ENCODE measurements around the gene HSPG2. TPM values are rescaled to one million over a fixed set of nuclear protein-coding genes. Genes with fewer than 3 reads are reported as not detected.

The HSPG2 gene
- total and polyA plus RNA-seq, 4 experiments from 2014 or later, result 1.2 TPM; not detected in 2

DNA sequence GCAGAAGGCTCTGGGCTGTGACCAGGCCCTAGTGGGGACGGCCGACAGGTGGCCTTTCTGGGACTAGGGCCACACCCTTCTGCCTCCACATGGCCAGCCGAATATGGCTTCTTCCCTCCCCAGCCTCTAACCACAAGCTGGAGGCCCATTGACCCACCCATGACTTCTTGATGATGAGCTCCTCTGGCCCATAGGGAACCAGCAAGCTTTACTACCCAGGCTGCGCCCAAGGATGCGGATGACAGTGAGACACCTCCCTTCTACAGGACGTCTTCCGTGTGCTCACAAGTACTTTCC, 84.0 kb downstream of the HSPG2 start:
- ChIA-PET POLR2A (ENCODE audit: partially characterized antibody) (no interaction called here), CTCF (ENCODE audit: partially characterized antibody) (interaction anchor here (1.0 kb wide), 1 partner anchor 26 kb away, joined by 3 read pairs; no protein-coding TSS in a partner anchor)
- H3K36me3 Mint-ChIP-seq, result no peaks in the 10 kb centered on the region
- Histone ChIP-seq H3K4me1 (ENCODE audit: insufficient read depth, low read length) (no peaks in the 10 kb centered on the region), H3K36me3 (ENCODE audit: insufficient read depth, low read length) (no peaks in the 10 kb centered on the region), H3K9me3 (ENCODE audit: control insufficient read depth in 1 of 2, low read length in 2 of 2) (no peaks in the 10 kb centered on the region), H3K27ac (ENCODE audit: low read depth, low read length) (no peak overlapping the region), H3K4me3 (ENCODE audit: low read length in 2 of 2) (no peak overlapping the region), H3K27me3 (ENCODE audit: insufficient read depth, low read length) (no peaks in the 10 kb centered on the region)
- H3K9me3 Mint-ChIP-seq, result no peaks in the 10 kb centered on the region
- DNase-seq, result no peak
- H3K4me3 Mint-ChIP-seq, result no peak overlapping the region
- H3K4me1 Mint-ChIP-seq, result peaks cover 0 to 2% (median 0%) of the 10 kb centered on the region in 4 donors
- intact Hi-C loops (cut with micrococcal nuclease), result no loop called here
- no peaks in the 10 kb centered on the region for H3K27me3 Mint-ChIP-seq
- H3K27ac Mint-ChIP-seq, result no peak overlapping the region

DNA sequence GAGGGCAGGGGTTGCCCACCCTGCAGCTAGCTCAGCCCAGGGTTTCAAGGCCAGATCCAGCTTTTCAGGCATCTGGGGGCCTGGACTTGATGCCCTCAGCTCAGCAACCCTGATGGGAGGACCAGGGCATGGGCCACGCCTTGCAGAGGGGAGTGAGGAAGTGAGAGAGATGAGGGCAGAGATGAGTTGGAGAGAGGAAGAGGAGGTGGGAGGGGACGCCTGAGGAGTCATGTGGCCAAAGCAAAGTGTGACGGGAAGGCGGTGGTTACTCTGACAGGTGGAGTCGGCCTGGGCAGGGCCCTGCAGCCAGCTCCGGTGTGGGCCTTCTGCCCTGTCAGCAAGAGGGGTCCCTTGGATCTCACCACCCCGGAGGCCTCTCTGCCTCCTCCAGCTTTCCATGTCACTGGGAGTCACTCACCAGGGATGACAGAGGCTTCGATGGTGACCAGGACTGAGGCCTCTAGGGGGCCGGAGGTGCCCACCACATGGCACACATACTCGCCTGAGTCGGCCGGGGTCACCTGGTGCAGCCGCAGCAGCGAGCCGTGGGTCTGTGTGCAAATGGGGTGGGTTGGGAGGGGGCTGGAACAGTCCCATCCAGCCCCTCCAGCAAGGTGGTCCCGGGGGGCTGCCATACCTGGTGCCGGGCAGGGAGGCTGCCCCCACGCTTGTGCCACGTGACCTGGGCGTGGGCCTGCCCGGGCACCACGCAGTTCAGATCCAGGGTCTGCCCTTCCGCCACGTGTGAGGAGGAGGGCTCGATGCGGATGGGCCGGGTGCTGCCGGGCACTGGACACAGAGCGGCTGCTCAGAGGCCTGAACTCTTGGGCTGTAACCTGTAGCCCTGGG, 84.6 kb downstream of the HSPG2 start:
- Histone ChIP-seq H3K27me3 (ENCODE audit: insufficient read depth, low read length) (no peaks in the 10 kb centered on the region), H3K4me3 (ENCODE audit: low read length in 2 of 2) (no peak overlapping the region), H3K27ac (ENCODE audit: low read depth, low read length) (no peak overlapping the region), H3K4me1 (ENCODE audit: insufficient read depth, low read length) (no peaks in the 10 kb centered on the region), H3K36me3 (ENCODE audit: insufficient read depth, low read length) (no peaks in the 10 kb centered on the region), H3K9me3 (ENCODE audit: control insufficient read depth in 1 of 2, low read length in 2 of 2) (no peaks in the 10 kb centered on the region)
- no peak for DNase-seq
- ChIA-PET CTCF (ENCODE audit: partially characterized antibody) (interaction anchor here (1.0 kb wide), 1 partner anchor 27 kb away, joined by 3 read pairs; no protein-coding TSS in a partner anchor), POLR2A (ENCODE audit: partially characterized antibody) (no interaction called here)
- Mint-ChIP-seq H3K27me3 (no peaks in the 10 kb centered on the region), H3K9me3 (no peaks in the 10 kb centered on the region), H3K36me3 (no peaks in the 10 kb centered on the region), H3K27ac (no peak overlapping the region), H3K4me3 (peak overlapping the region in 1 of 8 donors; percentile 31), H3K4me1 (peaks cover 0 to under 1% (median 0%) of the 10 kb centered on the region in 4 donors)
- intact Hi-C loops (cut with micrococcal nuclease), result no loop called here

DNA sequence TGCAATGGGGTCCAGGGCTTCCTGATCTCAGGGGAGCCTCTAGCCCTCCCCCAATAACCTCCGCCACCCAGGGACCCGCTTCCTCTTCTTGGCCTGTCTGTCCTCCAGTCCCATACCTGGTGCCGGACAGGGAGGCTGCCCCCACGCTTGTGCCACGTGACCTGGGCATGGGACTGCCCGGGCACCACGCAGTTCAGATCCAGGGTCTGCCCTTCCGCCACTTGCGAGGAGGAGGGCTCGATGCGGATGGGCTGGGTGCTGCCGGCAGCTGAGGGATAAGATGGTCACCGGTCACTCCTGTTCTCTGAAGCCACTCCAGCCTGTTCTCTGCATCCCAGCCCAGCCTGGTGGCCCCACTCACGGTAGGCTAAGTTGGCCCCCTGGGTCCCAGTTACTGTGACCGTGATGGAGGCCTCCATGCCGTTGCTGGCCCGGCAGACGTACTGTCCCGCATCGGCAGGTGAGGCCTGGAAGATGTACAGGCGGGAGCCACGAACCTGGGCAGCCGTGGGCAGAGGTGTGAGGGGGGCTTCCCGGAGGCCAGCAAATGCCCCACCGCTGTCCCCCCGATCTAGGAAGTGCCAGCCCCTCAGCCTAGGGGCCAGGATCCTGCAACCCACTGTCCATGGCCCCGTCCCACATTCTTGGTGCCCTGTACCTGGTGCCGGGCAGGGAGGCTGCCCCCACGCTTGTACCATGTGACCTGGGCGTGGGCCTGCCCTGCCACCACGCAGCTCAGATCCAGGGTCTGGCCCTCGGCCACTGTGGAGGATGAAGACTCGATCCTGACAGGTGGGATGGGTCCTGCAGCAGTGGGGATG, 85.5 kb downstream of the HSPG2 start:
- no peaks in the 10 kb centered on the region for H3K36me3 ChIP-seq (ENCODE audit: insufficient read depth, low read length)
- H3K27me3 Mint-ChIP-seq, result no peaks in the 10 kb centered on the region
- no peaks in the 10 kb centered on the region for H3K9me3 ChIP-seq (ENCODE audit: control insufficient read depth in 1 of 2, low read length in 2 of 2)
- intact Hi-C loops (cut with micrococcal nuclease), result no loop called here
- peak overlapping the region in 1 of 8 donors; percentile 31 for H3K4me3 Mint-ChIP-seq
- CTCF ChIA-PET (ENCODE audit: partially characterized antibody), result no interaction called here
- no peak overlapping the region for H3K27ac Mint-ChIP-seq
- no peak overlapping the region for H3K4me3 ChIP-seq (ENCODE audit: low read length in 2 of 2)
- DNase-seq, result no peak
- POLR2A ChIA-PET (ENCODE audit: partially characterized antibody), result no interaction called here
- H3K9me3 Mint-ChIP-seq, result no peaks in the 10 kb centered on the region
- no peaks in the 10 kb centered on the region for H3K4me1 ChIP-seq (ENCODE audit: insufficient read depth, low read length)
- no peaks in the 10 kb centered on the region for H3K27me3 ChIP-seq (ENCODE audit: insufficient read depth, low read length)
- H3K4me1 Mint-ChIP-seq, result no peaks in the 10 kb centered on the region
- no peaks in the 10 kb centered on the region for H3K36me3 Mint-ChIP-seq
- H3K27ac ChIP-seq (ENCODE audit: low read depth, low read length), result no peak overlapping the region

DNA sequence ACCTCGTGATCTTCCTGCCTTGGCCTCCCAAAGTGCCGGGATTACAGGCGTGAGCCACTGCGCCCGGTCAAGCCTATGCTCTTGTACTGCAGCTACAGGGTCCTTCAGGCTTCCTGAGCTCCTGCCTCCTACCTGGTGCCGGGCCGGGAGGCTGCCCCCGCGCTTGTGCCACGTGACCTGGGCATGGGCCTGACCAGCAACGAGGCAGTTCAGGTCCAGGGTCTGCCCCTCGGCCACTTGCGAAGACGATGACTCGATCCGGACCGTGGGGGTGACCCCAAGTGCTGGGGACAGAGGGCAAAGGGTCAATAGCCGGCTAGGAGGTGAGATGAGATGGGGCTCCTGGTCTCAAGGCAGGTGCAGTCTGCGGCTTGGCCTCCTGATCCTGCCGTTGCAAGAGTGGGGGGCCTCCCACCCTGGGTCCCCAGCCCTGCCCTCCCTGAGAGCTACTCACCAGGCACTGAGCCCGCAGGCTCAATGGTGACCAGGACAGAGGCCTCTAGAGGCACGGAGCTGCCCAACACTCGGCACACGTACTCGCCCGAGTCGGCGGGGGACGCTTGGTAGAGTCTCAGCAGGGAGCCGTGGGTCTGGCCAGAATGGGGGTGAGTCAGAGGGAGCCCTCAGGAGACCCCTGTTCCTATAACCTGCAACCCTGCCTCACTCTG, 87.1 kb downstream of the HSPG2 start:
- H3K27me3 Mint-ChIP-seq, result no peaks in the 10 kb centered on the region
- H3K4me1 Mint-ChIP-seq, result no peaks in the 10 kb centered on the region
- POLR2A ChIA-PET (ENCODE audit: partially characterized antibody), result no interaction called here

DNA sequence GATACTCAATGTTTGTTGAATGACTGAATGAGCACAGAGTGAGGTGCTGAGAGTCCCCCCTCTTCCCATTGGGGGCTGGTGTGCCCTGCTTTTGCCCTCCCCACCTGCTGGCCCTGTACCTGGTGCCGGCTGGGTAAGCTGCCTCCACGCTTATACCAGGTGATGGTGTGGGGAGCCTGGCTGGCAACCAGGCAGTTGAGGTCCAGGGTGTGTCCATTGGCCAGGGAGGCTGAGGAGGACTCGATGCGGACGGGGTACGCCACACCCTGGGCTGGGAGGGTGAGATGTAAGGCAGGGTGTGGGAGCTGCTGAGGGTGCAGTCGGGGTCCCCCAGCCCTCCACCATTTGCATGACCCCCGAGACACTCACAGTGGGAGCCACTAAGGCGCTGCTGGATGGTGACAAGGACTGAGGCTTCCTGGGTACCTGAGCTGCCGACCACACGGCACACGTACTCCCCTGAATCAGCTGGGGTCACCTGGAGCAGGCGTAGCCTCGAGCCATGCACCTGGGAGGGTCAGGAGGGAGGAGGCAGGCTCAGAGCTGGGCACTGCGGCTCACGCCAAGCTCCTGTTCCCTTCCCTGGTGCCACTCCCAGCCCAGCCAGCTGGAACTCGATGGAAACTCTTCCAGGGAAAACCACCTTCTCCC, 88.5 kb downstream of the HSPG2 start:
- Histone ChIP-seq H3K4me3 (ENCODE audit: low read length in 2 of 2) (no peak overlapping the region), H3K27ac (ENCODE audit: low read depth, low read length) (no peak overlapping the region), H3K27me3 (ENCODE audit: insufficient read depth, low read length) (no peaks in the 10 kb centered on the region), H3K4me1 (ENCODE audit: insufficient read depth, low read length) (no peaks in the 10 kb centered on the region), H3K9me3 (ENCODE audit: control insufficient read depth in 1 of 2, low read length in 2 of 2) (no peaks in the 10 kb centered on the region), H3K36me3 (ENCODE audit: insufficient read depth, low read length) (no peaks in the 10 kb centered on the region)
- CTCF ChIA-PET (ENCODE audit: partially characterized antibody), result no interaction called here
- Mint-ChIP-seq H3K4me3 (no peak overlapping the region), H3K27ac (no peak overlapping the region), H3K9me3 (no peaks in the 10 kb centered on the region), H3K36me3 (no peaks in the 10 kb centered on the region), H3K4me1 (no peaks in the 10 kb centered on the region), H3K27me3 (no peaks in the 10 kb centered on the region)
- intact Hi-C loops (cut with micrococcal nuclease), result no loop called here
- no peak for DNase-seq
- POLR2A ChIA-PET (ENCODE audit: partially characterized antibody), result no interaction called here

More for the DNA sequence above, 87.1 kb downstream of the HSPG2 start:
- H3K36me3 ChIP-seq (ENCODE audit: insufficient read depth, low read length), result no peaks in the 10 kb centered on the region
- no peaks in the 10 kb centered on the region for H3K9me3 ChIP-seq (ENCODE audit: control insufficient read depth in 1 of 2, low read length in 2 of 2)
- no peak for DNase-seq
- Mint-ChIP-seq H3K4me3 (no peak overlapping the region), H3K27ac (no peak overlapping the region), H3K36me3 (no peaks in the 10 kb centered on the region), H3K9me3 (no peaks in the 10 kb centered on the region)
- no peaks in the 10 kb centered on the region for H3K4me1 ChIP-seq (ENCODE audit: insufficient read depth, low read length)
- CTCF ChIA-PET (ENCODE audit: partially characterized antibody), result interaction anchor here (0.6 kb wide), 1 partner anchor 114 kb away, joined by 3 read pairs; no protein-coding TSS in a partner anchor
- no peaks in the 10 kb centered on the region for H3K27me3 ChIP-seq (ENCODE audit: insufficient read depth, low read length)
- intact Hi-C loops (cut with micrococcal nuclease), result no loop called here
- no peak overlapping the region for H3K4me3 ChIP-seq (ENCODE audit: low read length in 2 of 2)
- H3K27ac ChIP-seq (ENCODE audit: low read depth, low read length), result no peak overlapping the region

DNA sequence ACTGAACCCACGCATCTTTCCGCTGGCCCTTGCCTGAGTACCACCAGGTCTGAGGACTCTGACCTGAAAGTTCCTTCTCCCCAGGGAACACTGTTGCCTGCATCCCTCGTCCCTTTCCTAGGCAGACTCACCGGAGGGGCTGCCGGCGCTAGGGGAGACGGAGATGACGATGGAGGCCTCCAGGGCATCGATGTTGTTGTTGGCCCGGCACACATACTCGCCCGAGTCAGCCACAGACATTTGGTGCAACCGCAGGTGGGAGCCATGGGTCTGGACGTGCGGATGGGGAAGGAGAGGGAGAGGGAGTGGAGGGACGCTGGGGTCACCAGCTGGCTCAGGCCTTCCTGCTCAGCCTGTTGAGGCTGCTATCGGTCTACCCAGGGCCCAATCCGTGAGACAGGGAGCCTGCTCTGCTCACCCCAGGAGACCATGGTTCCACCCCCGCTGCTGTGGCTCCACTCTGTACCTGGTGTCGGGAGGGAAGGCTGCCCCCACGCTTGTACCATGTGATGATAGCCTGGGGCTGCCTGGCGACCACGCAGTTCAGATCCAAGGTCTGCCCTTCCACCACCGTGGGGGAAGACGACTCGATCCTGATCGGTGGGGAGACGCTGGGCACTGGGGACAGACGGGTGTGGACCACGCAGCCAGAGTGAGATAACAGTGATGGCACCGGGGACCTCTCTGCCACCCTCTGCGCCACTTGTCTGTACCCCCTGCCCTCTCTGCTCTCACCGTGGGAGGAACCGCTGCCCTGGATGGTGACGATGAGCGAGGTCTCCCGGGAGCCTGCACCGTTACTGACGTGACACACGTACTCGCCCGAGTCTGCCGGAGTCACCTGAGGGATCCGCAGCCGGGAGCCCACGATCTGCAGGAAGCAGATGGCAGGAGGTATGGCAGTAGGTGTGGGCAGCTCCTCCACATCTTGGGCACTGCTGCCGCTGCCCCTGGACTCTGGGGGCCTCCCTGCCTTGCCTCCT, 89.6 kb downstream of the HSPG2 start:
- Mint-ChIP-seq H3K36me3 (no peaks in the 10 kb centered on the region), H3K27ac (no peak overlapping the region), H3K27me3 (no peaks in the 10 kb centered on the region), H3K9me3 (no peaks in the 10 kb centered on the region), H3K4me3 (no peak overlapping the region), H3K4me1 (no peaks in the 10 kb centered on the region)
- no peaks in the 10 kb centered on the region for H3K4me1 ChIP-seq (ENCODE audit: insufficient read depth, low read length)
- ChIA-PET POLR2A (ENCODE audit: partially characterized antibody) (no interaction called here), CTCF (ENCODE audit: partially characterized antibody) (no interaction called here)
- H3K27me3 ChIP-seq (ENCODE audit: insufficient read depth, low read length), result no peaks in the 10 kb centered on the region
- DNase-seq, result no peak
- H3K27ac ChIP-seq (ENCODE audit: low read depth, low read length), result no peak overlapping the region
- H3K9me3 ChIP-seq (ENCODE audit: control insufficient read depth in 1 of 2, low read length in 2 of 2), result no peaks in the 10 kb centered on the region
- no peak overlapping the region for H3K4me3 ChIP-seq (ENCODE audit: low read length in 2 of 2)
- intact Hi-C loops (cut with micrococcal nuclease), result no loop called here
- no peaks in the 10 kb centered on the region for H3K36me3 ChIP-seq (ENCODE audit: insufficient read depth, low read length)

Data from CD4-positive, alpha-beta memory T cell (primary cell).